NCI-H2107 (cell line): ENCODE results near the gene ELAVL1.
"Not testable (repeated sequence)": the region's sequence is repeated elsewhere in the genome, so short reads cannot be mapped to it uniquely, and the experiment has no call there.

Experiments
- DNase-seq: peaks from one replicate; lab custom pipeline; 2025; lab: John Stamatoyannopoulos, UW

The ELAVL1 gene

DNA sequence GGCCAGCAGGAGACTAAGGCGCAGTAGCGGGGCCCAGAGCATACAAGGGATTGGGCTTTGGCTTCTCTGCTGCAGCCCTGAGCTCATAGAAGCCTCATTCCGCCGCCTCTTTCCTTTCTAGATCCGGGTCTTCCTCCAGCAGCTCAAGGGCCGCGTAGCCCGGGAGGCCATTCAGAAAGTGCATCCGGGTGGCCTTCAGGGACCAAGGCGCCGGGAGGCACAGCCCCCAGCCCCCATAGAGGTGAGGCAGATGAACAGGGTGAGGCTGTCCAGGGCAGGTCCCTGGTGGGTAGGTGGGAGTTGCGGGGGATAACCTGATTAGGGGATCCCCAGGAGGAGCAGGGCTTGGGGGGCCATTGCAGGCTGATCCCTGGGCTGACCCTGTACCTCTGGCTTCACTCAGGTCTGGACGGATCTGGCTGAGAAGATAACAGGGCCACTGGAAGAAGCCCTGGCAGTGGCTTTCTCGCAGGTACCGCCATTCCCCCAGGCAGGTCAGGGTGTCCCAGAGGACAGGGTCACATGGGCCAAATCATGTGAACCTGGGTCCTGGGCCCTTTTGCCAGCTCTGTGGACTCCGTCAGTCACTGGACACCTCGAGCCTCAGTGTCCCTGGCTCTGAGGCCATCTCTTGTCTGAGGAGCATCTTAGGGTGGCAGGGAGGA, 84.0 kb downstream of the ELAVL1 start:
- no peak for DNase-seq

DNA sequence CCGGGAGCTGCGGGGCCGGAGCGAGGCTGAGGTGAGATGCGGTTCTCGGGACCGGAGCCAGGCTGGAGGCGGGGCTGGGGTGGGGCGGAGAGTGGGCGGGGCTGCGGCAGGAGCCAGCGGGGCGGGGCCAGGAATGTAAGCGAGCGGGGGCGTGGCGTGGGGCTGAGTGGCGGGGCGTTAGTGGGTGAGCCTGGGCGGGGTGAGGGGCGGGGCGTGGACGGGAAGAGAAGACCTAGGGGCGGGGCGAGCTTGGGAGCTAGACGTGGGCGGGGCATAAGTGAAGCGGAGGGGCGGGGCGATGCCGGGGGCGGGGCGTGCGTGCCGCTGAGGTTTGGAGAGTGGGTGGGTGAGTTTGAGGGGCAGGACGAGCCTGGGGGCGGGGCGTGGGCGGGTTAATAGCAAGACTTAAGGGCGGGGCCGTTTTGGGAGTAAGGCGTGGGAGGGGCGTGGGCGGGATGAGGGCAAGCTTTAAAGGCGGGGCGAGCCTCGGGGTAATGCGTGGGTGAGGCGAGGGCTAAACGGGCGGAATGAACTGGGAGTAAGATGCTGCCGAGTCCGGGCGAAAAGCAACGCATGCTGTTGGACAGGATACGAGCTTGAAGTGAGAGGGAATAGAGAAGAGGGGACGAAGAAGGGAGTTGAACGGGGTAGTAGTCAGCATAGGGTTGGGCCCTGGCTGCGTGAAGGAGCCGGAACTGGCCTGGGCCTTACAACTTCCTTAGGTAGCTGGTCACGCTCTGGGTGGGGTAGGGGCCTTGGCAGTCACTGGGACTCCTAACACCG, 84.7 kb downstream of the ELAVL1 start:
- DNase-seq: peak; percentile 84

DNA sequence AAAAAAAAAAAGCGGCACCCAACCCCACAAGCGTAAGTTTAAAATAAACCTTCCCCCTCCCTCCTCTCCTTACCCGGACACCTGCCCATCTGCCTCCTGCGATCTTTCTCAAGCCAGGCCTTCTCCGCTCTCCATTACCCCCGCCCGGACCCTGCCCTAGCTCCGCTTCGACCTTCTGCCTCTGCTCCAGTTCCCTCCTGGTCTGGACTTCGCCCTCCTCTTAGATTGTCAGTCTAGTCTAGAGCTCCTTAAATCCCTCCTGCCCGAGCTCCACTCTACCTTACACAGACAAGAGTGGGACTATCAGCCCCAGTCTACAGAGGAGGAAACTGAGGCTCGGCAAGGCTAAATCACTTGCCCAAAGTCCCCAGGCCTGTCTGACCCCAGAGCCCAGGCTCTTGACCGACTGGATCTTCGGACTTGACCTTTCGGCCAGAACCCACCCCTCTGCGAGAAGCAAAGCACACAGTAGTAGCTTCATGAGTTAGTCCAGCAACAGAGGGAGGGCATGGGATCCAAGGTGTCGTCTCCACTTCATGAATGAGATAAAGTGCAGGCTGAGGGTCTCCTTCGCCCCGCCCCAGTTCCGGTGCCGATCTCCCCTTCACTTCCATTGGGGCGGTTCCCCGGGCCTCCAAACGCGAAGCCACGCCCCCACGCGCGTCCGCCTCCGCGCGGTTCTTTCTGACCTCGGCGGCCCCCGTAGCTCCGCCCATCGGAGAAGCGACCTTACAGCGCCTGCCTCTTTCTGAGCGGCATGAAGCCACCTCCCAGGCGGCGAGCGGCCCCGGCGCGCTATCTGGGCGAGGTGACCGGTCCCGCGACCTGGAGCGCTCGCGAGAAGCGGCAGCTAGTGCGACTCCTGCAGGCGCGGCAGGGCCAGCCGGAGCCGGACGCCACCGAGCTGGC, 85.6 kb downstream of the ELAVL1 start, which contains the start of gene SNAPC2:
TSS of gene SNAPC2 (plus strand) at position 729 of the 909 bp plus-strand sequence. CDS start at position 758, 29 bp downstream.
- DNase-seq: peak; percentile 81

DNA sequence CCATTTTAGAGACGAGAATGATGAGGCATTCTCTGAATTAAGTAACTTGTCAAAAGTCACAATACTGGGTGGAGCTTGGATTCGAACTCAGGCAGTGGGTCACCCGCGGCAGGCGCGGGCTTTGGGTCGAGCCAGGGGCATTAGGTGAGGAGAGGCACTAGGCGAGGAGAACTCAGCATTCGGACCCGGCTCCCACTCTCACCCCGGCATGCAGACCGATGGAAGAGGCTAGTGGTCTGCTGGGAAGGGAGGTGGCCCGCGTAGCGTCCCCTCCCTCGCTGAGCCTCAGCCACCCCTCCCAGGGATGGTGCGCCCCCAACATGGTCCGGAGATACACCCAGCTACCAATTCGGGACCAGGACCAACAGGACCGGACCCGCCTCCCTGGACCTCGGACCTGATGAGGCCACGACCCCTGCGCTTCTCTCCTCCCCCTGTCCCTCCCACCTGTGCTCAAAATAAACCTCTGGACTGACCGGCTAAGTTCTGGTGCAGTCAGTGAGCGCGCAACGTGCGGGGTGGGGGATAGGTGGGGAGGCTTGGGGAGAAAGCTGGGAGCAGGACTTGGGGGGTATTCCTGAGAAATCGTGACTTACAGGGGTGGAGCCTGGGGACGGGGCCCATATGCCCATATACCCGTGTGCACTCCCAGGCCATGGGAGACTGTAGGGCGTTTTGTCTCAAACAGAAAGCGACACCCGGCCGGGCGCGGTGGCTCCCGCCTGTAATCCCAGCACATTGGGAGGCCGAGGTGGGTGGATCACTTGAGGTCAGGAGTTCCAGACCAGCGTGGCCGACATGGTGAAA, 86.6 kb downstream of the ELAVL1 start:
- no peak for DNase-seq

DNA sequence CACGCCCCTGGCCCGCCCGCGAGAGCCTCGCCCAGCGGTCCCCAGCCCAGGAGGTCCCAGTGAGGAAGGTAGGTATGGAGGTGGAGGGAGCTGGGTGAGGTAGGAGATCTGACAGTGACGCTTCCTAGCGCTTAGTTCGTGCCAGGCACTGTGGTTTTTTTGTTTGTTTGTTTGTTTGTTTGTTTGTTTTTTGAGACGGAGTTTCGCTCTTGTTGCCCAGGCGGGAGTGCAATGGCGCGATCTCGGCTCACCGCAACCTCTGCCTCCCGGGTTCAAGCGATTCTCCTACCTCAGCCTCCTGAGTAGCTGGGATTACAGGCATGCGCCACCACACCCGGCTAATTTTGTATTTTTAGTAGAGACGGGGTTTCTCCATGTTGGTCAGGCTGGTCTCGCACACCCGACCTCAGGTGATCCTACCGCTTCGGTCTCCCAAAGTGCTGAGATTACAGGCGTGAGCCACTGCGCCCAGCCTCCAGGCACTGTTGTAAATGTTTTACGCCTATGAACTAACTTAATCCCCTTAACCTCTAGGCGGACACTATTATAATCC, 87.3 kb downstream of the ELAVL1 start:
- DNase-seq: not testable (repeated sequence)

DNA sequence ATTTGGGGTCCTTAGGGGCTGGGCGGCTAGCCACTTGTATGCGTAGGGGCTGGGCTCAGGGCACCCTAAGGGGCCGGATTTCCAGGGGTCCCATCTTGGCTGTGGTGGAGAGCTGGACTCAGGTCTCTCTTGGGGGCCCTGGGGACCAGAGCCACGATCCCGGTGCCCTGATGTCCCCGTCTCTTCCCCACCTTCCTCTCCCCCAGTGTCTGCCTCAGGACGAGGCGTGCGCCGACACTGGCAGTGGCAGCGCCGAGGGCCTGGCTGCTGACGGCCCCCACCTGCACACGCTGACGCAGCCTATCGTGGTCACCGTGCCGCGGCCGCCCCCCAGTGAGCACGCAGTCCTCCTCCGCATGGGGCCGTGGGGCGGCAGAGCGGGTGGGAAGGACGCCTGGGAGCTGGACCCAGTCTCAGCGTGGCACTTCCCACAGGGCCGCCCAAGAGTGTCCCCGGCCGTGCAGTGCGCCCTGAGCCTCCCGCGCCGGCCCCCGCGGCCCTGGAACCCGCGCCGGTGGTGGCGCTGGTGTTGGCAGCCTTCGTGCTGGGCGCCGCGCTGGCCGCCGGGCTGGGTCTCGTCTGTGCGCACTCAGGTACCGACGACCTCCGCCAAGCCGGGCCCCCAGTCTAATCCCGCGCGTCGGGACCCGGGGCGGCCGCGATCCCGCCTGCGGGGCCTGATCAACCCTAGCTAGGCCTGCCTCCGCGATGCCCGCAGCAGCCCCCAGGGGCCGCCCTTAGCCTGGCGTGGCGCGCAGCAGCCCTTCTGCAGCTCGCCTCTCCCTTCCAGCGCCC, 88.0 kb downstream of the ELAVL1 start:
- no peak for DNase-seq

DNA sequence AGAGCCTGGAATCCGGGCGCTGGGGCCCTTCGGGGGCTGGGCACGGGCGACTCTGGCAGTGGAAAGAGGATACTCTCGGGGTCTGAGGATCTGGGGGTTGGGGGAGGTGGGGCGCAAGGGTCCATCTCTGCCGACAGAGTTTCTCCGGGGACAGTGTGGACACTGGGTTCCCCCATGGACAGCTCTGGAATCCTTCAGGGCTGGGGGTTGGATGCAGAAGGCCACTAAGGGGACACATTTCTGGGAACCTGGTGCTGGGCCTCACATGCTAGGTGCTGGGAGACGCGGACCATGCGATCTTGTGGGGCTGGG, 88.5 kb downstream of the ELAVL1 start:
- DNase-seq: no peak

DNA sequence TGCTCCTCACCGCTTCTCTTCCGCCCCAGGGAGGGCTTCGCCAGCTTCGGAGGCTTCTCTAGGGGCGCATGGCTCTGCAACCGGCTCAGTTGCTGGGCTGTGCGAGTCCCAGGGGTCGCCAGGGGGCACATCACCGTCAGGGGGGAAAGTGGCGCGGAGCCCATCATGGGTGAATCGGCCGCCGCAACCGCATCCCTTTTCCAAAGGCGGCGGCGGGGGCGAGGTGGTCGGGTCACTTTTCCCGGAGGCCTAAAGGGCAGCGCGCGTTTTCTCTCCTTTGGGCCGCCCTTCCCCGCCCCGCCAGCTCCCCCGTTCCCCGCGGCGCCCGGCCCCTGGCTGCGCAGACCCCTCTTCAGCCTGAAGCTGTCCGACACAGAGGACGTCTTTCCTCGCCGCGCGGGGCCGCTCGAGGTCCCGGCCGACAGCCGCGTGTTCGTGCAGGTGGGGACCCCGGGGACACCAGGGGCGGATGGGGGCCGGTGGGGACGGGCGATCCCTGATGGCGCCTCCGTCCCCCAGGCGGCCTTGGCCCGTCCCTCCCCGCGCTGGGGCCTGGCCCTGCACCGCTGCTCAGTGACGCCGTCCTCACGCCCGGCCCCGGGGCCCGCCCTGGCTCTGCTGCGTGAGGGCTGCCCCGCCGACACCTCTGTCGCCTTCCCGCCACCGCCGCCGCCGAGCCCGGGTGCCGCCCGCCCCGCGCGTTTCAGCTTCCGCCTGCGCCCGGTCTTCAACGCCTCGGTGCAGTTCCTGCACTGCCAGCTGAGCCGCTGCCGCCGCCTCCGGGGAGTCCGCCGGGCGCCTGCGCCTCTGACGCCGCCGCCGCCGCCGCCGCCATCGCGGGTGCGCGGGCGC, 89.1 kb downstream of the ELAVL1 start:
- no peak for DNase-seq

DNA sequence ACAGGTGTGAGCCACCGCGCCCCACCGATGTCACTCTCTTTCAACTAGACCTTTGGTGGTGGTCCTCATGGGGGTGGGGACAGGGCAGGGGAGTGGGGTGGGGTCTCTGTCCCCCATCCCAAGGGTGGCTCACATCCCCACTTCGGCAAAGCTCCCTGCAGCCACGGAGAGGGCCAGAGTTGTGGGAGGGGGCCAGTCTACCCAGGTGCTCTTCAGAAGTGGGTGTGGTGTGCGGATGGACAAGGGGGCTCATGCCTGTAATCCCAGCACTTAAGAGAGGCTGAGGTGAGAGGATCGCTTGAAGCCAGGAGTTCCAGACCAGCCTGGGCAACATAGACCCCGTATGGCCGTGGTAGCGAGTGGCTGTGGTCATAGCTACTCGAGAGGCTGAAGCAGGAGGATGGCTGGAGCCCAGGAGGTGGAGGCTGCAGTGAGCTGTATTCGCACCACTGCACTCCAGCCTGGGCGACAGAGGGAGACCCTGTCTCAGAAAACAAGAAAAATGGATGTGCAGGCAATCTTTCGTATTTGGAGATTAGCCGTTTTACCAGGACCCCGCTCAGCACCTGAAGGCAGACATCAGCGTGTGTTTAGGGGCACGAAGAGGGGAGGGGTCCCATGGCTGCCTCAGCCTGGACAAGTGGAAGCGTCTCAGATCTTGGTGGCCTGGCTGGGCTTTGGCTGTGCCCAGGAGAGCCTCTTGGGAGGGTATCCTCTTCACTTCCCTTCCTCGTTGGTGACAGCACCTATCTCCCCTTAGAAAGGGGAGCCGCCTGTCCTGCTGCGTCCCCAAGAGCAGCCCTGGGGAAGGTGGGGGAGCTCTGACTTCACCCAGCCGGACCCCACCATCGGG, 90.0 kb downstream of the ELAVL1 start:
- DNase-seq: no peak

DNA sequence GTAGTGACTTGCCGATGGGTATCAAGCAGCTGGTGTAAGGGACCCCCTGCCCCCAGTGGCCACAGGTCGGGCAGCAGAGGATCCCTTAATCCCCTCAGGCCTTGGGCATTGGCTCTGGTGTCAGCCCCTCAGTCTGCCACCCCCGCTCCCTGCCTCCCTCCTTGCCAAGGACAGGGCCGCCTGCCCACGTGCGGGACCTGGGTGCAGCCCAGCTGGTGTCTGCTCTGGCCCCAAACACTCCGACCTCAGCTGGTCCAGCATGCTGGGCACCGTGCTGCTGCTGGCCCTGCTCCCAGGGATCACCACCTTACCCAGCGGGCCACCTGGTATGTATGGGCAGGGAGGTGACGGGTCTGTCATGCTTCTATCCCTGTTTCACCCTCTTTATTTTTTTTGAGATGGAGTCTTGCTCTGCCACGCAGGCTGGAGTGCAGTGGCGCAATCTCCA, 90.8 kb downstream of the ELAVL1 start, which contains the start of gene TGFBR3L:
TSS of gene TGFBR3L (plus strand) at position 233 of the 448 bp plus-strand sequence.
- DNase-seq: no peak

DNA sequence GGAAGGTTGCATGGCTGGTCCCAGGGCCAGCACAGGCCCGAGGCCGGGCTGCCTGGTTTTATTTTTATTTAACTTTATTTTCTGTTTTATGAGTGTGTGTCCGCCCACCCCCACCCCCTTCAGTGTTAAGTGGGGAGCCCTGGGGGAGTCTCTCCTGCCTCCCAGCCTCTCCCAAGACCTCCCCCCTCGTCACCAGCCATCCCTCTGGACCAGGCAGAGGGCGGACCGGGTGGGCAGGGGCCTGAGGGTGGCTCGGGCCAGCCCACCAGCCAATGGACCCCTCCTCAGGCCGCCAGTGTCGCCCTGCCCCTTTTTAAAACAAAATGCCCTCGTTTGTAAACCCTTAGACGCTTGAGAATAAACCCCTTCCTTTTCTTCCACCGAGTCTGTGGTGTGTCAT, 91.3 kb downstream of the ELAVL1 start:
- no peak for DNase-seq

DNA sequence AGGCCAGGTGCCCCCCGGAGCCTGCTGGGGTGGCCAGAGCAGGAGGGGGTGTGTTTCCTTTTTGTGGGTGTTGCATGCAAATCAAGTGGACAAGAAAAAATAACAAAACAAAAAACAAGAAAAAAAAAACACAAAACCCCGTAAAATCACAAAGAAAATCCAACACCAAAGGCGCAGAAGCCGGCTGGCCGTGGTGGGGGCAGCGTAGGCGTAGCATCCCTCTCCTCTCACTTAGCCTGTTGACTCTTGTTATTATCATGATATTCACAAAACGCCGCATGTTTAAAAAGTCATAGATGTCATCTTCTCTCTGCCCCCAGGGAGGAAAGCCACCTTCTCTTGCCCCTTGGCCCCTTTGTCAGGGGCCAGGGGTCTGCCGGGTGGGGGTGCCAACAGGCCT, 91.8 kb downstream of the ELAVL1 start:
- DNase-seq: no peak

DNA sequence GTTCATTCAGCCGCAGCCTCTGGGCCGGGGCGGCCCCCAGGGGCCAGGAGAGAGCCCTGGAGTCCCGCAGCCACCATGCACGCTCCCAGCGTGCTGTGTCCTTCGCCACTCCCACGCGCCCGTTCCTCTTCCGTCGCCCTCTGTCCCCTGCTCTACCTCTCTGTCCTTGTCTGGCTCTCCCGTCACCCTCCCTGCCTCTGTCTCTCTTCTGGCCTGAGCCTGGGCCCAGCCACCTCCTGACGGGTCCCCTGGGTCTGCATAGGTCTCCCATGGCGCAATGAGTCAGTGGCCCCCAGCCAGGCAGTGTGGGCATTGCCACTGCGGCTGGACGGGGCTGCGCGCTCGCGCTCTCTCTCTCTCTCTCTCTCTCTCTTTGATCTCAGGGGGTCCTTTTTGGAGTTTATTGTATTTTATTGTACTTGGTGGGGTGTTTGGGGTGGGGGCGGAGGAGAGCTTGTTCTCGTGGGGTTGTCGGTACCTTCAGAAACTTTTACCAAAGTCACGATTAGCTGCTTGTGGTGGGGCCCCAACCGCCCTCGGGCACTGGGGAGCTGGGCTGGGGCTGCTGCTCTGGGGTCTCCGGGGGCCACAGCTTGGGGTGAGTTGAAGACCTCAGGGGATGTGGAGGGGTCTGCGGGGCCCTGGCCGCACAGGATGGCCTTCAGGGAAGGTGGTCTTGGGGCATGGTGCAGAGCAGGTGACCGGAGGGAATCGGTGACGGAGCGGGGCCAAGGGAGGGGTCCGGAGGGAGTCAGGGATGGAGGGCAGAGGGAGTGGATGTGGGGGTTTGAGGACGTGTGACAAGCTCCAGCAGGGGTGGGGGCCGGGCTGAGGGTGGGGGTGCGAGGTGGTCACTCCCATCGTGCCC, 92.5 kb downstream of the ELAVL1 start:
- no peak for DNase-seq

DNA sequence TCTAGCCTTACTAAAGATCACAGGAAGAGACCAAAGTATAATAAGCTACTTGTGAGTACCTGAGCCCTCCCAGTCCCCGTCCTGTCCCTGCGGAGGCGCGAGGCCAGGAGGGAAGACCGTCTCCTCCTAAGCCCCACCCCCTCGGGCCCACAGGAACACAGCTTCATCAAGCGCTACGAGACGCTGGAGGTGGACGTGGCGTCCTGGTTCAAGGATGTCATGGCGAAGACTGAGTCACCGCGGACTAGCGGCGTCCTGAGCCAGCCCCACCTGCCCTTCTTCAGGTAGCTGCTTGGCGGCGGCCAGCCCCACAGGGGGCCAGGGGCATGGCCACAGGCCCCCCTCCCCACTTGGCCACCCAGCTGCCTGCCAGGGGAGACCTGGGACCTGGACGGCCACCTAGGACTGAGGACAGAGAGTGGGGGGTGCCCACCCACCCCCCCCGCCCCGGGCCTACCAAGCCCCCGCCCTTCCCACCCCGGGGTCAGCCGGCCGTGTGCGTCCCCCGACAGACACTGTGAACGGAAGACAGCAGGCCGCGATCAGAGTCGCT, 93.2 kb downstream of the ELAVL1 start:
- DNase-seq: no peak

DNA sequence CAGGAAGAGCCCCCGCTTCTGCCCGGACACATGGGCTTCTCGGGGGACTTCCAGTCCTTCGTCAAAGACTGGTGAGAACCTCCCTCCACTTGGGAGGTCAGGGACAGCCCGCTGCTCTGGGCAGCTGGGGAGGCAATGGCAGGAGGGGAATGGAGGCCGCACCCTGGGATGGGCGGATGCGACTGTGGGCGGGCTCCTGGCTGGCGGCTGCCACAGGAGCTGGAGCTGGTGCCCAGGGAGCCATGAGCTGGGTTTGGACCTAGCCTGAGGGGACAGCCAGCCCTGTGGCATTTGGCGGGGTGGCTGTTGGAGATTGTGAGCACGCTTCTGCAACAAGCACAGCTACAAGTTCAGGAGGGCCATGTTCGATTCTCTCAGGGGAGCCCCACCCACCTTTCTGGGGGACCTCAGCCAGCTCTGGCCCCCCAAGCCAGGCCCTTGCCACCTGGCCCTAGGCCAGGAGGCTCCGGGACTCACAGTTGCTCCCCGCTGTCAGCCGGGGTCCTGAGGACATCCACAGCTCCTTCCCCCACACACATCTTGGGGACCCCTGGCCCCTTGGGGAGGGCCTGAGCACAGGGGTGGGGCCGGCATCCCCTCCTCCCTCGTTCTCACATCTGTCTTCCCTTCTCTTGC, 93.8 kb downstream of the ELAVL1 start:
- no peak for DNase-seq

DNA sequence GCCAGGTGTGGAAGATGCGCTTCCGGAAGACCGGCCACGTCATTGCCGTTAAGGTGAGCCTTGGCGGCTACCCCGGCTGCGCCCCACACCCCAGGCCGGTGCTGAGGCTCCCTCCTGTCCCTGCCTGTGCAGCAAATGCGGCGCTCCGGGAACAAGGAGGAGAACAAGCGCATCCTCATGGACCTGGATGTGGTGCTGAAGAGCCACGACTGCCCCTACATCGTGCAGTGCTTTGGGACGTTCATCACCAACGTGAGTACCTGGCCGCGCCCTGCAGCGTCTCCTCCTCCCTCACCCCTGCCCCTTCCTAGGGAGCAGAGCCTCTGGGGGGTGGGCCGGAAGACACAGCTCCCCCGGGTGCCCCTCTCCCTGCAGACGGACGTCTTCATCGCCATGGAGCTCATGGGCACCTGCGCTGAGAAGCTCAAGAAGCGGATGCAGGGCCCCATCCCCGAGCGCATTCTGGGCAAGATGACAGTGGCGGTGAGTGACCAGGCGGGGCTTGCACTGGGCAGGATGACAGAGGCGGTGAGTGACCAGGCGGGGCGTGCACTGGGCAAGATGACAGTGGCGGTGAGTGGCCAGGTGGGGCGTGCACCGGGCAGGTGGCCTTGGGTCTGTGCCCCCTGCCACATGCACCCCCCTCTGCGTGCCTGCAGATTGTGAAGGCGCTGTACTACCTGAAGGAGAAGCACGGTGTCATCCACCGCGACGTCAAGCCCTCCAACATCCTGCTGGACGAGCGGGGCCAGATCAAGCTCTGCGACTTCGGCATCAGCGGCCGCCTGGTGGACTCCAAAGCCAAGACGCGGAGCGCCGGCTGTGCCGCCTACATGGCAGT, 94.9 kb downstream of the ELAVL1 start:
- DNase-seq: no peak
